AG04449 (cell line): Measurements from ENCODE around the gene CCAR1.
"Not testable (repeated sequence)": the region's sequence is repeated elsewhere in the genome, so short reads cannot be mapped to it uniquely, and the experiment has no call there.

Source experiments
- CTCF ChIA-PET: fragments of 350-600 bp; formaldehyde crosslinking; extraction: SDS; loops from one replicate; lab custom pipeline; 2021; ENCODE audit warnings: antibody characterized with exemption; lab: Yijun Ruan, JAX
- POLR2A ChIA-PET: fragments of 400-600, 350-600 bp; formaldehyde crosslinking; extraction: SDS; loops from one replicate; lab custom pipeline; 2020; ENCODE audit warnings: antibody characterized with exemption, inconsistent platforms; lab: Yijun Ruan, JAX
- DNase-seq: peaks from one replicate; pipeline ENCODE4 v3.0.0-alpha.2; 2010; ENCODE audit warnings: low read depth, low spot score
- H3K4me3 ChIP-seq: 2 replicates; pipeline ENCODE4 v1.5.1; 2011; ENCODE audit warnings: low read depth, mild to moderate bottlenecking, control low read depth, low read length
- TF ChIP-seq, protein P1 (sequence below): IDR thresholded peaks from one replicate; pipeline ENCODE4 v1.5.1; 2011; ENCODE audit warnings: mild to moderate bottlenecking, moderate library complexity, low read length, control low read depth, inconsistent platforms; ENCODE audit not compliant: insufficient read depth; ENCODE audit errors: missing control alignments

Gene CCAR1

GRCh38 chr10:68735119-68735518 is 14.1 kb downstream of the CCAR1 start:
- CTCF ChIA-PET = no interaction called here
- DNase-seq = no peak
- POLR2A ChIA-PET = no interaction called here
- TF ChIP-seq, protein P1, sequence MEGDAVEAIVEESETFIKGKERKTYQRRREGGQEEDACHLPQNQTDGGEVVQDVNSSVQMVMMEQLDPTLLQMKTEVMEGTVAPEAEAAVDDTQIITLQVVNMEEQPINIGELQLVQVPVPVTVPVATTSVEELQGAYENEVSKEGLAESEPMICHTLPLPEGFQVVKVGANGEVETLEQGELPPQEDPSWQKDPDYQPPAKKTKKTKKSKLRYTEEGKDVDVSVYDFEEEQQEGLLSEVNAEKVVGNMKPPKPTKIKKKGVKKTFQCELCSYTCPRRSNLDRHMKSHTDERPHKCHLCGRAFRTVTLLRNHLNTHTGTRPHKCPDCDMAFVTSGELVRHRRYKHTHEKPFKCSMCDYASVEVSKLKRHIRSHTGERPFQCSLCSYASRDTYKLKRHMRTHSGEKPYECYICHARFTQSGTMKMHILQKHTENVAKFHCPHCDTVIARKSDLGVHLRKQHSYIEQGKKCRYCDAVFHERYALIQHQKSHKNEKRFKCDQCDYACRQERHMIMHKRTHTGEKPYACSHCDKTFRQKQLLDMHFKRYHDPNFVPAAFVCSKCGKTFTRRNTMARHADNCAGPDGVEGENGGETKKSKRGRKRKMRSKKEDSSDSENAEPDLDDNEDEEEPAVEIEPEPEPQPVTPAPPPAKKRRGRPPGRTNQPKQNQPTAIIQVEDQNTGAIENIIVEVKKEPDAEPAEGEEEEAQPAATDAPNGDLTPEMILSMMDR = no peak
- no peak overlapping the region for H3K4me3 ChIP-seq

GRCh38 chr10:68735739-68736138 is 14.7 kb downstream of the CCAR1 start:
- H3K4me3 ChIP-seq, DNase-seq, POLR2A ChIA-PET, CTCF ChIA-PET: not testable (repeated sequence)

DNA sequence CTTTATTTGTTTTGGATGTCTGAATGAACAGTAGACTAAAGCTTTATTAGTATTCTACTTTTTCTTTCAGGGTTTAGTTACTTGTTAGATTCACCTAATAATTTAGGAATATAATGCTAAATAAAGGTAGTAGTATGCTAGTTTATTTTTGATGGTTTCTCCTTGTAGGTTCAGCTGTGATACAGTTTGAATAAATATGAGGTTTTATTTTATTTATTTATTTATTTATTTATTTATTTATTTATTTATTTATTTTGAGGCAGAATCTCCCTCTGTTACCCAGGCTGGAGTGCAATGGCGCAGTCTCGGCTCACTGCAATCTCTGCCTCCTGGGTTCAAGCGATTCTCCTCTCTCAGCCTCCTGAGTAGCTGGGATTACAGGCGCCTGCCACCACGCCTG is 19.6 kb downstream of the CCAR1 start:
- DNase-seq, POLR2A ChIA-PET, H3K4me3 ChIP-seq: not testable (repeated sequence)
- CTCF ChIA-PET = interaction anchor here (1.3 kb wide), 1 partner anchor 13 kb away, joined by 3 read pairs; no protein-coding TSS in a partner anchor

GRCh38 chr10:68742397-68742796 is 21.4 kb downstream of the CCAR1 start:
- CTCF ChIA-PET = interaction anchor here (0.6 to 1.2 kb wide), 2 partner anchors 11 to 765 kb away, joined by 3 read pairs; no protein-coding TSS in a partner anchor
- TF ChIP-seq, protein P1 = no peak
- POLR2A ChIA-PET = no interaction called here
- DNase-seq = no peak
- H3K4me3 ChIP-seq = no peak overlapping the region

DNA sequence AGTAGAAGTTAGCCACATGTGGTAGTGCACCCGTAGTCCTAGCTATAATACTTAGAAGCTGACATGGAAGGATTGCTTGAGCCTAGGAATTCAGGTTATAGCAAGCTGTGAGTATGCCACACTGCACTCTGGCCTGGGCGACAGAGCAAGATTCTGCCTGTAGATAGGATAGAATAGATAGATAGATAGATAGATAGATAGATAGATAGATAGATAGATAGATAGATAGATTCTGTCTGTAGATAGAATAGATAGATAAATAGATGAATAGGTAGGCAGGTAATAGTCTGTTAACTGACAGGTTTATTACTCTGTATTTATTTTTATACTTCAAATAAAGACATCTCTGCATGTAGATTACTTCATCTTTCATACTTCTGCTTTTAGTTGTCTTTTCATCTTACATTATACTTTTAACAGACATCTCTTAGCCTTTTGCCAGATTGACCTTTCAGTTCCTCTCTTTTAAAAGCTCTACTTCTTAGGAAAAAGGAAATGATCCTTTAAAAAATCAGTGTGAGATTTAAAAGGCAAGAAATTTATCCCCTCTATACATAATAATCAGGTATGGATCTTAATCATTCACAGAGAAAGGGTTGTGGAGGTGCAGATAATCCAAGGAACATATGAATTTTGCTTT is 31.8 kb downstream of the CCAR1 start:
- ChIA-PET POLR2A (no interaction called here), CTCF (no interaction called here)

DNA sequence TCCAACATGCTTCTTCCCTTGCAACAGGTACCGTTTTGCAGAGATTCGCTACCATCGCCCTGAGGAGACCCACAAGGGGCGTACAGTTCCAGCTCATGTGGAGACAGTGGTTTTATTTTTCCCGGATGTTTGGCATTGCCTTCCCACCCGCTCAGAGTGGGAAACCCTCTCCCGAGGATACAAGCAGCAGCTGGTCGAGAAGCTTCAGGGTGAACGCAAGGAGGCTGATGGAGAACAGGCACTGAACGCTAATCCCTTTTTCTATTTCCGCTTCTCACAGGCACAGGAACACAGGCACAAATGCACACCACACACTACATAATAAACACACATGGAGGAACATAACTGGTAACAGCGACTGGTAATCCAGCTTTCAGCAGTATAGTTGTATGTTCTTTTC is 35.2 kb downstream of the CCAR1 start:
- CTCF ChIA-PET = interaction anchor here (0.7 kb wide), 1 partner anchor 141 kb away, joined by 3 read pairs; no protein-coding TSS in a partner anchor
- no peak overlapping the region for H3K4me3 ChIP-seq
- POLR2A ChIA-PET = interaction anchor here (0.7 kb wide), 1 partner anchor 214 kb away, joined by 4 read pairs; no protein-coding TSS in a partner anchor
- DNase-seq = no peak
- TF ChIP-seq, protein P1 = no peak

More for the DNA sequence above, 31.8 kb downstream of the CCAR1 start:
- TF ChIP-seq, protein P1 = no peak
- DNase-seq = no peak
- no peak overlapping the region for H3K4me3 ChIP-seq

GRCh38 chr10:68756766-68757165 is 35.7 kb downstream of the CCAR1 start:
- no peak for DNase-seq
- TF ChIP-seq, protein P1 = no peak
- ChIA-PET POLR2A (no interaction called here), CTCF (interaction anchor here (0.7 kb wide), 1 partner anchor 141 kb away, joined by 3 read pairs; no protein-coding TSS in a partner anchor)
- no peak overlapping the region for H3K4me3 ChIP-seq
